Measurements from ENCODE around the gene PGRMC2.

- TF ChIP-seq CTCF (IDR thresholded peaks at IDR 0.05) (no peak), POLR2A (IDR thresholded peaks at IDR 0.05) (no peak)
Measured at GRCh38 chr4:128232719-128233118, 54.9 kb downstream of the PGRMC2 start.

Measured in body of pancreas (tissue), 4 donors.